ENCODE results near the gene MGLL. TPM values are rescaled to one million over a fixed set of nuclear protein-coding genes. Genes with fewer than 3 reads are reported as not detected.
A peak's percentile ranks its signal among the peaks of the same experiment; 100 is the strongest.

MGLL gene
- total RNA-seq, 1 donor from 2014 or later, result 45.7 TPM

DNA sequence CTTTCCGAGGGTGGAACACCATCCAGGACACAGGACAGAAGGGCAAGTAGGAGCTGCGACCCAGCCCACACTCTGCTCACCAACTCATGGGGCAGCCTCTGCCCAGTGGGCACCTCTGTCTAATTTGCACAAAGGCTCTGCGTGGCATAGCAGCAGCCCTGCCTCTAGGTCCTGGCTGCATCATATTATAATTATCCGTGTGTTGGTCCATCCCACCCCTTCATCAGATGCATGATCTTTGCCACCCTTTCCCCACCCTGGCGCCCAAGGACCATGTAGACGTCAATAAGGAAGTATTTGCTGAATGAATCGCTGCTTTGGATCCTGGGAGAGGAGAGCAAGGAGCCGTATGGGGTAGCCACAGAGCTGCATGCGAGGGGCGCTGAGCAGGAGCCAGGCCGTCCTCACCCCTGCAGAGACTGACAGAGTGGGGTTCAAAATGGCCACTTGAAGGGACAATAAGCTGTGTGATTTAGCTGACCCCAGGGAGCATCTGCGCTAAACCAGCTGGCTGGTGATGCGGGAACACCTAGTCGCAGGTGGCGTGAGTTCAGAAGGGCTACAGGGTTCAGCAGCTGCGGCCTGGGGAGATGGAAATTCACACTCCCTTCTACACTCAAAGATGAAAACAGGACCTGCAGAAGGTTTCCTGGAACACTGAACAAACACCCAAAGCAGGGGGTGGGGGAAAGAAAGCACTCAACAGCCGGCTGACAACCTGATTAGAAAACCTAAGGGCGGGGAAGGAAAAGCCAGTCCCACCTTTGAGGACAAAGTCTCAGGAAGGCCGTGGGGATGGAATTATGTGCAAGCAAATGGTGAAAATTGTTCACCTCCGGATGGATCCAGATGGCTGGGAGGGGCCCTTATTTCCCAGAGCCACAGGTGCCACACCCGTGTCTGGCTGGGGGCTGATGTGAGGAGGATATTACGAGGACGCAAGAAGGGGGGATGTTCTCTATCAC is 6.4 kb downstream of the MGLL start:
- intact Hi-C loops (cut with DNase I), result no loop called here
- no peak for DNase-seq (ENCODE audit: low spot score)

DNA sequence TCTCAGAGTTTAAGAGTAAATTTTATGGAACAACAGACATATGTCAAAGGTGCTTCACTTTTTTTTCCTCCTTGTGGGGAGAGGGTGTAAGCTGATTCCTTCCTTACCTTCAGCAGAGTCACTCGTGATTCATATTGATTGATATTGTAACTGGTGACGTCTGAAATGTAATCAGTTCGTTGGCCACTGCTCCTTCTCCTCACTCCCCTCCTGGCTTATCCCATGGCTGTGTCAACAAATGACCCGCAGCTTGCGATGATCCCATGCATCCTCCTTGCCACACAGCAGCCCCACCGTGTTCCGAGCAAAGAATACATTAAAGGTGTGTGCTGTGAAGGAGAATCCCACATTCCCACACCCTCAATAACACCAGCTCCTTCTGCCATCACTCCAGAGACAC is 7.3 kb downstream of the MGLL start:
- DNase-seq (ENCODE audit: low spot score), result no peak
- intact Hi-C loops (cut with DNase I), result no loop called here

DNA sequence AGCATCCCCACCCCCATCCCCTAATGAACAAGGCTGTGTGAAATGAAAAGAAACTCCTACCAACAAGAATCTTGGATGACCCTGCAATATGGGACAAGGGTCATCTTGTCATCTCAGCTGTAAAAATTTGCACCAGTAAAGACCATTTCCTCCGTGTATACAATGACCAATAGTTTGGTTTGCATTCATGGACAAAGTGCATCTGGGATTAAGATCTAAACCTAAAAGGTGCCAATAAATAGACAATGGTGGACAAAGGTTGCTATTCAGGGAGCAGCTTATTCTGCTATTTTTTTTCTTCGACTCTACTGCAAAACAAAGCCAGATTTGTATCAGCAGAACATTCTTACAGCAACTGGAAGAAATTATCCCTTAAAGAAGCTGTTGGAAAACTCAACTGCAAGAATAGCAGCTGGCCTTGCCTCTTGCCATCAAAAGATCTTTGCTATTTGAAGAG is 8.0 kb downstream of the MGLL start:
- DNase-seq (ENCODE audit: low spot score), result no peak
- intact Hi-C loops (cut with DNase I), result no loop called here

DNA sequence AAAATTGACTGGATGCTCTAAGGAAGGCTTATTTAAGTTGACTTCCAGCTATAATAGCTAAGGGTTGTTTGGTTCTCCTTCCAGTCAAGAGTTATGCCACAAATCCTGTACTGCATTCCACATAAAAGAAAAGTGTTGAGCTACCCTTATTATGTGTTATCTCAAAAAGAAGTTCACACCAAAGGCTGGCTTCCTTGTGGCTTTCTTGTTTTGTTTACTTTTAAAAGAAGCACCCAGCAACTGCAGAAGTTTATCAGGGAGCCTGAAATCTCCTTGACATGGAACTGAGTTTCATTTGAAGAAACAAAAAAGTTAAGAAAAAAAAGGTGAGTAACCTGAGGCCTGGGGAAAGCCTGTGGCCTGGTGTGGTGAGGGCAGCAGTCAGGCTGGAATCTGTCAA is 10.2 kb downstream of the MGLL start:
- no peak for DNase-seq (ENCODE audit: low spot score)
- intact Hi-C loops (cut with DNase I), result no loop called here

DNA sequence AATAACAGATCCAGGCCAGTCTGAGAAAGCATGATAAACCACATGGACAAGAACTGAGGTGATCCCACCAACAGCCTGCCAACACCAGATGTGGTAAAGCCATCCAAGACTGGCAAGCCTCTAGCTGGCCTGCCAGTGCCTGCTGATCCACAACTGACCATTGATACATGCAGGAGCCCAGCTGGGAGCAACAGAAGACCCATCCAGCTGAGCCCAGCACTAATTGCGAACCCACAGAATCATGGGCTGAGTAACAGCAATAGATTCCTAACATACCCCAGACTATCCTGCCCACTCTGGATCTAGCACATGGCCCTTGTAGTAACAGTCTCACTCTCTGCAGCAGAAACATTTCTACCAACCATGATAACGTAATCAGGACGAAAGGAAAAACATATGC is 10.6 kb downstream of the MGLL start:
- intact Hi-C loops (cut with DNase I), result no loop called here

DNA sequence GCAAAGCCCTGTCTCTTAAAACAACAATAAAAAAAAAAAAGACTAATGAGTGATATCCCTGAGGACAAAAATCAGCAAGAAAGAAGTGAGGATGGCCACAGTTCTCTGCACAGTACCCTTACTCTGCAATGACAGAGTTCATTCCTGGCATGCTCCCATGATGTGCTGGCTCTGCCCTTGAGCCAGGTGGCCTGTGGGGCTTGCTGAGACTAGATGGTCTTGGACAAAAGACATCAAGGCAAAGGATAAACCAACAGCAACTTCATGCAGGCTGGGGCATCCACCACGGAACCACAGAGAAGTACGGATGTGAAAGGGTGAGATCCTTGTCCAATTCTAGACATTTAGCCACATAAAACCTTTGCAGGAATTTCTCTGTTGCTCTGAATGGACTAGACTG is 12.7 kb downstream of the MGLL start:
- DNase-seq (ENCODE audit: low spot score), result no peak
- intact Hi-C loops (cut with DNase I), result no loop called here

More for the DNA sequence above, 10.6 kb downstream of the MGLL start:
- DNase-seq (ENCODE audit: low spot score), result no peak

DNA sequence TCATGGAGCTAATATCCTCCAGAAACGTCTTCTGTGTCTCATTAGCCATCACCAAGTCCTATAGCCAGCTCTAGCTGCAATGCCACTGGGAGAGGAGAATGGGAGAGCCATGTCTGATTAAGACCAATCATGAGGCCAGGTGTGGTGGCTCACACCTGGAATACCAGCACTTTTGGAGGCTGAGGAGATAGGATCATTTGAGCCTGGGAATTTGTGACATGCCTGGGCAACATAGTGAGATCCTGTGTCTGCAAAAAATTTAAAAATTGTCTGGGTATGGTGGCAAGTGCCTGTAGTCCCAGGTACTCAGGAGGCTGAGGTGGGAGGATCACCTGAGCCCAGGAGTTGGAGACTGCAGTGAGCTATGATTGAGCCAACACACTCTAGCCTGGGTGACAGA is 13.1 kb downstream of the MGLL start:
- intact Hi-C loops (cut with DNase I), result no loop called here
- no peak for DNase-seq (ENCODE audit: low spot score)

DNA sequence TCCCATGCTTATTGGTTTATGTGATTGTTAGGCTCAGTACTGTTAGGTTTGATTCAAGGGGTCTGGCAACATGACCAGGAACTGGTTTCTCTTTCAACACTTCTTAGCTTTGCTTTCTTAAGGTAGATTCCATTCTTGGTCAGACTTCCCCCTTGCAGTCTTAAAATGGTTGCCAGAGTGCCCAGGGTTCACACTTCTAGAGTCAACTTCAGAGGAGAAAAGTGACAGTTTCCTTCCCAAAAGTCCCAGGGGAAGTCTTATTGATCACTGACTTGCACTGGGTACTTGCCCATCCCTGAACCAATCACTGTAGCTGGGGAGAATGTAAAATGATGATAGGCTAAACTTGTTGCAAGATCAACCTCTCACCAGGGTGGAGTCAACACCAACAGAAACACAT is 14.1 kb downstream of the MGLL start:
- DNase-seq (ENCODE audit: low spot score), result no peak
- intact Hi-C loops (cut with DNase I), result no loop called here

DNA sequence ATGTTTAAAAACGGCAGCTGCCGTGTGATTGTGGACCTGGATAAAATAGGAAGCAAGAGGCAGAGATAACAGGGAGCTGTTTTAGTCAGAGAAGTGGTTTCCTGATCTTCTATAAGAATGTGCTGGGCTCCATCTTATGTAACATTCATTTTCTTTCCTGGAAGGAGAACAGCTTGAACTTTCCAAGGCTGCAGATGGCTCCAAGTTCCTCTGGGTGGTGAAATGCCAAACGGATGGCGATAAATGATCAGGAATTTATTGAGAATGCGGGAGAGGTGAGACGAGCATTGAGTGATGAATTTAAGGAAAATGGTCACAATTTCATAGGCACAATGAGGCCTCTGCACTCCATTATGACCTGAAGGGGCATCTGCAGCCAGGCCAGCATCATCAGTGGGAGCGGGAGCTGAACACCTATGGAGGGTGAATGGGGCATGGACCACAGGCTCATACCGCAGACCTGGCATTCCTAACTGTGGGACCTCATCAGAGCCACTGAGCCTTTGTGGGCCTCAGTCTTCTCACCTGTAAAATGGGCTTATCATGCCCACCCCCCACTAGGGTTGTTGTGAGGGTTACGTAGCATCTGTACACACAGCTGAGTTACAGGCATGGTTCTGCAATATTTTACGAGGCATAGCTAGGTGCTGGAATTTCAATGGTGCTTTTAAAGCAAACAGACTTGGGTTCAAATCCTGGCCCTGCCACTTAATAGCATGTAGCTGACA is 17.1 kb downstream of the MGLL start:
- intact Hi-C loops (cut with DNase I), result no loop called here
- DNase-seq (ENCODE audit: low spot score), result peak; percentile 56

DNA sequence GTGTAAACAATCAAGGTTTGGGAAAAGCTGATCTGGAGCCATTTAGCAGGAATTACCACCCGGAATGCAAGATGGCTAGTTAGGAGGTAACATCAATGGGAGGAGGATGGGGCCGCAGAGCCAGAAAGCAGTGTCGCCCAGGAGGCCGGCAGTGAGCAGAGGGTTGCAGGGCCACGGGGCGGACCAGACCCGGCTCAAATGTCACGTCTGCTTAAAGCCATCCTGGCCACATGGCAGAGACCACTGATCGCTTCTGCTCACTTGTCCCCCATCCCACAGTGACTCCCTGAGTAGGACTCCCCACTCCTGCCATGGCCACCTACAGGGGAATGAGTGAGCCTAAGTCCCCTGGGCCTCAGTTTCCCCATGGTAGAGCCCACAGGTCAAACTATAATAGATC is 18.2 kb downstream of the MGLL start:
- peak; percentile 67 for DNase-seq (ENCODE audit: low spot score)

DNA sequence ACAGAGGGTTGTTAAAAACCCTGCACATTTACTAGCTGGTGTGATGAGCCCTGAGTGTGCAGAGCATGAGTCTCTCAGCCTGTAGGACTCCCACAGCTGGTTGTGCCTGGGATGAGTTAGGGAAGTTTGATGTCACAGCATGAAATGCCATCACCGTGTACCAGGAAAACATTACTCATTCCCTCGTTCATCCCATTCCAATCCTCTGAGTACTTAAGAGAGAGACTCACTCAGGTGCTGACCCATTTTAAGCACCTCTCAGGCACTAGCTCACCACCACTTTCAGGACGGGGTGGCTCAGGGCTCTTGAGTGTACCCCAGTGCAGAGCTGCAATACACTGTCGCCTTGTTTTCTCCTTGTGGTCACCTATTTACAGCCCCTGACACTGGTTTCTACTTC is 18.7 kb downstream of the MGLL start:
- DNase-seq (ENCODE audit: low spot score), result no peak
- intact Hi-C loops (cut with DNase I), result no loop called here

More for the DNA sequence above, 18.2 kb downstream of the MGLL start:
- intact Hi-C loops (cut with DNase I), result no loop called here

DNA sequence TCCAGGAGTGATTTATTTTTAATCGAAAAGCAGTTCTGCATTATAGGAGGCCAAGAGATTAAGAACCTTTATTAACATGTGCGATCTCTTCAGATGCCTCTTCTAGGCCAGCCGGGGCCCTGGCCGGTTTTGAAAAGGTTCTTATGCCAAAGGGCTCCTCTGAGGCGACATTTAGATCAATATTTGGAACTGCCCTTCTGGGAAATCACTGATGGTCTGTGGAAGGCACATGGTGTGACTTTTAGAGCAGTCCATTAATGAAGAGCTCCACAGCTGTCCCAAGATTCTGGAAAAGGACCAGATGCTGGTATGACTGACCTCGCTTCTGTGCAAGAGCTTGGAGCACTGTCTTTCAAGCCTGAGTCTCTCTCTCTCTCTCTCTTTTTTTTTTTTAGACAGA is 19.7 kb downstream of the MGLL start:
- peak; percentile 36 for DNase-seq (ENCODE audit: low spot score)
- intact Hi-C loops (cut with DNase I), result no loop called here

DNA sequence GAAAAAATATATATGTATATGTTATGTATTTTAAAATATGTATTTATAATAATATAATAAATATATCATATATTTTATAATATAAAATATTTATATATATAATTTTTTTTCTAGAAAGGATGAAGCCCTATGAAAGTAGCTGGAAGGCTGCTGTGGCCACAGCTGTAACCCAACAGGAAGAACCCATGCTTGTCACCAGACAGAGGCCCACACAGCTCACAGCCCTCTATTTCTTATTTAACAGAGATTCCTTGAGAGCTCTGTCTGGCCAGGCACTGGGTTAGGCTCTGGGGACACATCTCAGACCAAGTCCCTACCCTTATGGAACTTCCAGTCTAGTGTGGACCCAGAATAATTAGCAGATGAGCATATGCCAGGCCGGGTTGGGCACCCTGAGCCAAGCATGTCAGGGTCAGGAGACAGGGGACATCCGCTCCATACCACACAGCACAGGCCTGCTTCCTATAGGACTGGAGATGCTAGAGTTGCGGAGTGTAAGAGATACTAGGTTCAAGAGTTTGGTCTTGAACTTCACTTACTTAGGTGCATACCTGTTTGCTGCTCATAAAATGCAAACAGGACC is 20.5 kb downstream of the MGLL start:
- intact Hi-C loops (cut with DNase I), result no loop called here
- peak; percentile 51 for DNase-seq (ENCODE audit: low spot score)

DNA sequence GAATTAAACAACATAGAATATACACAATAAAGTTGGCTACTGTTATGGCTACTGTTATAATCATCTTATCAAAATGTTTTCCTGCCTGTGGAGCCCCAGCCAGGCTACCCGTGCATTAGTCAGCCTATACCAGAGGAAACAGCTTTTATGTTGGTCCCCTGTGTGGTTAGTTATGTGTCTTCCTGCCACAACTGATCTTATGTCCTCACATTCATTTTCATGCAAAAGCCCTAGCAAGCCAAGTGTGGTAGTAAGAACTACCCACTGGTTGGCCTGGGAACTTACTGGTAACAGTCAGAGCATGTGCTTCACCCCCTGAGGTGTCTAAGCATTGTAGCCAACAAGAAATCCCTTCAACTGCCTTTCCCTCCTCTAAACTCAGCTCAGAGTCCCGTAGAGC is 21.8 kb downstream of the MGLL start:
- no peak for DNase-seq (ENCODE audit: low spot score)
- intact Hi-C loops (cut with DNase I), result no loop called here

DNA sequence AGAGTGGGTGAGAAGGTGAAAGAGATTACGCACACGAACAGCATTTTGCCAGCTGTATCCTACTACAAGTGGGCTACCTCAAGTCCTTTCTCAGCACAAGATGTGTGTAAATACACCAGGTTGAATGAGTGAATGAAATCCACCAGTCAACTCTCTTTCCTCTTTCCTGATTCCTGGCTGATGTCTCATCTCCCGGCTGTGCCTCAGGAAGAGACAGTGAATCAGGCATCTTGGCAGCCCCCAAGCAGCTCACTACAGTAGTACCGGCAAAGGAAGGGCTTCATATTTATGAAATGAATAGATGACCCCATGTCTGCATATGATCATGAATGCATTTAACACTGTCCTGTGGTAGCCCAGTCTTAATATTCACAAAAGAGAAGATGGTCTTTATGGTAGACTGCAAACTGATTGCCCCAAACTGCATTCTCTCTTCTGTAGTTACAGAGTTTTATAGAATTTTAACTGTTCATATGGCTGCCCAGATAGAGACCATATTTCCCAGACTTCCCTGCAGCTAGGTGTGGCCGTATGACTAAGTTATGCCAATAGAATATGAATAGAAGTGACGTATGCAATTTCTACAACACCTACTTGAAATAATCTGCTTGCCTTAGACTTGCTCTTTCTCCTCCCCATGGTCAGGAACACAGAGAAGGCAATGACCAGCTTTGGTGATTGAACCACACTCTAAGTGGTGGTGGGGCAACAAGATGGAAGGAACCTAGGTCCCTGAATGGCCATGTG is 22.7 kb downstream of the MGLL start:
- peak; percentile 26 for DNase-seq (ENCODE audit: low spot score)
- intact Hi-C loops (cut with DNase I), result no loop called here

DNA sequence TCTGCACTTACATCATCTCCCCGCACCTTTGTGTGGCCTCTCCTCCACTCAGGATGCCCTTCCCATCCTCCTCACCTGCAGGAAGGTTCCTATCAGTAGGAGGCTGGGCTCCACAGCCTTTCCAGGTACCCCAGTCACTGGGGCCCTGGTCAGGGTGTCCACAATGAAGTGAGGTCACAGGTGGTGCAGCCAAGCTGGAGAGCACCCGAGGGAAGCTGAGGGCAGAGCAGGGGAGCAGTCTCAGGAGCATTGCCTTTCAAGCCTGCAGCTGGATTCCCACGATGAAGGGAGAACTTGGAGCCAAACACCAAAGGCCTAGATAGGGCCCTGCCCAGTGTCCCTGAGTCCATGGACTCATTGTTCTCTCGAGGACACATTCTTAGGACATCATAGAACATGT is 23.6 kb downstream of the MGLL start:
- intact Hi-C loops (cut with DNase I), result no loop called here
- DNase-seq (ENCODE audit: low spot score), result peak; percentile 33

DNA sequence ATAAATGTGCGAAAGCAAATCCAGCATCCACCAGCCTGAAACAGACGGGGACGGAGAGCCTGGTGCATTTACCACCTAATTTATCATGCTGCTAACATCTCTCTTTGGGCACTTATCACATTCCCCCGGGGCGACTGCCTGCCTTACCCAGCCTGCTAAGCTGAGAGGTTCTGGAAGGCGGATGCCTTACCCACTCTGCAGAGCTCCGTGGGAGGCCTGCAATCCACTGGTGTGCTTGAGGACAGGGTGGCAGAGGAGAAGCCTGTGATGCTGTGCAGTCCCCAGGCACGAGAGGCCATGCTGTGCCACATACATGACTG is 25.5 kb downstream of the MGLL start:
- no peak for DNase-seq (ENCODE audit: low spot score)
- intact Hi-C loops (cut with DNase I), result no loop called here

DNA sequence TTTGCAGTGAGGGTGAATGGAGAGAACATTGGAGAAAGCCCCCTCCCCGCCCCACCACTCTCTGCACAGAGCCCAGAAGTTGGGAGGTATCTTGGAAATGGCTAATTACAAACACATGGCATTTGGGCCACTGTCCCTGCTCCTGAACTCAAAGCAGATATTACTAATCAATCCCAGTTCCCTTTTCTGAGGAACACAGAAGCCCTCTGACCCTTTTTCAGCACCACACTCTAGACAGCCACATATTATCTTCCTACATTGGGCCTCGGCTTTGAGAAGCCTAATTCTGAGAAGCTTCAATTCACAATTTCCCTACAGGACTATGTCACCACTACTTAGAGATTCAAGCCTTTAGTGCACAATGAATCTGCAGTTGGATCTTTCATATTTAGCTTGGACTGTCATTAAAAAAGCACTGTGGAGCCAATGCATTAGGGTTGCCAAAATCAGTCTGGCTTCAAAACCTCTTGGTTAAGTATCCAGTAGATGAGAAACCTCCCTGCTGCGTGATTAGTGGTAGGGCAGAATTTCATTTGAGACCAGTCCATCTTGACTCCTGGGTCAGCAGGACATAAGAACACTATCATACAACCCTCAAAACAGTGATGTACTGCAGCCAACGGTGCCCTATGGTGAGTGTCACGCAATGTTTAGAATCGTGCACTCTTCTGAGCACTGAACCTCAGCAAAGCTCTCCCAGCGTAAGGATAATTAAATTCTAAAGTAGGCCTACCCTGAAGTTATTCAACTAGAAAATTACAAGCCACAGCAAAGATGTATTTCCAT is 26.1 kb downstream of the MGLL start:
- intact Hi-C loops (cut with DNase I), result no loop called here
- DNase-seq (ENCODE audit: low spot score), result peak; percentile 10

DNA sequence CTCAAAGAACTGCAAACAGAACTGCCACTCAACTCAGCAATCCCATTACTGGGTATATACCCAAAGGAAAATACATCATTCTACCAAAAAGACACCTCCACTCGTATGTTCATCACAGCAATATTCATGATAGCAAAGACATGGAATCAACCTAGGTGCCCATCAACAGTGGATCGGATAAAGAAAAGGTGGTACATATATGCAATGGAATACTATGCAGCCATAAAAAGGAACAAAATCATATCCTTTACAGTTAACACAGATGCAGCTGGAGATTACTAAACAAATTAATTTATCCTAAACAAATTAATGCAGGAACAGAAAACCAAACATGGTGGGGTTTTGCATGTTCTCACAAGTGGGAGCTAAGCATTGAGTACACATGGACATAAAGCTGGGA is 27.3 kb downstream of the MGLL start:
- intact Hi-C loops (cut with DNase I), result no loop called here
- DNase-seq (ENCODE audit: low spot score), result no peak

Data from cardiac septum (tissue), 1 donor.